ENCODE data around the gene TREML4. TPM values are rescaled to one million over a fixed set of nuclear protein-coding genes. Genes with fewer than 3 reads are reported as not detected.

The TREML4 gene
- total and polyA plus RNA-seq, 4 experiments from 2014 or later: not detected

- H3K4me3 ChIP-seq (ENCODE audit: low read length in 2 of 2): no peak overlapping the region
These were observed 27.0 kb downstream of the TREML4 start for GRCh38 chr6:41255110-41255509.

GRCh38 chr6:41255638-41256246 lies 27.6 kb downstream of the TREML4 start:
- H3K27me3 ChIP-seq (ENCODE audit: insufficient read depth, low read length): peaks cover 3% of the 10 kb centered on the region
- ChIA-PET POLR2A (ENCODE audit: partially characterized antibody) (no interaction called here), CTCF (ENCODE audit: partially characterized antibody) (no interaction called here)
- H3K9me3 Mint-ChIP-seq: peaks cover 0 to 25% (median 12%) of the 10 kb centered on the region in 8 donors
- H3K27ac ChIP-seq (ENCODE audit: low read depth, low read length): no peak overlapping the region
- no peak overlapping the region for H3K27ac Mint-ChIP-seq
- DNase-seq: no peak
- H3K4me3 Mint-ChIP-seq: no peak overlapping the region
- no peak overlapping the region for H3K4me3 ChIP-seq (ENCODE audit: low read length in 2 of 2)
- H3K4me1 Mint-ChIP-seq: peaks cover 0 to 2% (median 0%) of the 10 kb centered on the region in 4 donors
- intact Hi-C loops (cut with micrococcal nuclease): no loop called here
- H3K4me1 ChIP-seq (ENCODE audit: insufficient read depth, low read length): no peaks in the 10 kb centered on the region
- H3K27me3 Mint-ChIP-seq: peaks cover 3 to 7% of the 10 kb centered on the region in 2 donors
- H3K36me3 Mint-ChIP-seq: peaks cover 3 to 6% of the 10 kb centered on the region in 2 donors
- H3K36me3 ChIP-seq (ENCODE audit: insufficient read depth, low read length): no peaks in the 10 kb centered on the region
- peaks cover 0 to 4% of the 10 kb centered on the region in 2 donors for H3K9me3 ChIP-seq (ENCODE audit: control insufficient read depth in 1 of 2, low read length in 2 of 2)

More at GRCh38 chr6:41255110-41255509, 27.0 kb downstream of the TREML4 start:
- H3K9me3 ChIP-seq (ENCODE audit: control insufficient read depth in 1 of 2, low read length in 2 of 2): no peaks in the 10 kb centered on the region
- ChIA-PET POLR2A (ENCODE audit: partially characterized antibody) (no interaction called here), CTCF (ENCODE audit: partially characterized antibody) (interaction anchor here (0.7 kb wide), 1 partner anchor 13 kb away, joined by 3 read pairs; no protein-coding TSS in a partner anchor)
- H3K36me3 ChIP-seq (ENCODE audit: insufficient read depth, low read length): no peaks in the 10 kb centered on the region
- peaks cover 5% of the 10 kb centered on the region for H3K27me3 ChIP-seq (ENCODE audit: insufficient read depth, low read length)
- Mint-ChIP-seq H3K9me3 (peaks cover 0 to 22% (median 8%) of the 10 kb centered on the region in 8 donors), H3K27me3 (peaks cover 3 to 6% of the 10 kb centered on the region in 2 donors), H3K36me3 (peaks cover 2 to 6% of the 10 kb centered on the region in 2 donors), H3K4me1 (peaks cover 0 to 2% (median 0%) of the 10 kb centered on the region in 4 donors), H3K27ac (no peak overlapping the region), H3K4me3 (no peak overlapping the region)
- H3K4me1 ChIP-seq (ENCODE audit: insufficient read depth, low read length): no peaks in the 10 kb centered on the region
- no peak overlapping the region for H3K27ac ChIP-seq (ENCODE audit: low read depth, low read length)
- intact Hi-C loops (cut with micrococcal nuclease): no loop called here
- no peak for DNase-seq

GRCh38 chr6:41256383-41256782 lies 28.2 kb downstream of the TREML4 start:
- Histone ChIP-seq H3K27ac (ENCODE audit: low read depth, low read length) (no peak overlapping the region), H3K36me3 (ENCODE audit: insufficient read depth, low read length) (no peaks in the 10 kb centered on the region), H3K4me3 (ENCODE audit: low read length in 2 of 2) (no peak overlapping the region), H3K9me3 (ENCODE audit: control insufficient read depth in 1 of 2, low read length in 2 of 2) (peaks cover 0 to 7% of the 10 kb centered on the region in 2 donors), H3K4me1 (ENCODE audit: insufficient read depth, low read length) (no peaks in the 10 kb centered on the region), H3K27me3 (ENCODE audit: insufficient read depth, low read length) (no peaks in the 10 kb centered on the region)
- no peak overlapping the region for H3K4me3 Mint-ChIP-seq
- peaks cover 3 to 6% of the 10 kb centered on the region in 2 donors for H3K36me3 Mint-ChIP-seq
- peaks cover 0 to 31% (median 17%) of the 10 kb centered on the region in 8 donors for H3K9me3 Mint-ChIP-seq
- intact Hi-C loops (cut with micrococcal nuclease): no loop called here
- no peak overlapping the region for H3K27ac Mint-ChIP-seq
- H3K4me1 Mint-ChIP-seq: peaks cover 0 to 2% (median 0%) of the 10 kb centered on the region in 4 donors
- CTCF ChIA-PET (ENCODE audit: partially characterized antibody): no interaction called here
- POLR2A ChIA-PET (ENCODE audit: partially characterized antibody): no interaction called here
- H3K27me3 Mint-ChIP-seq: peaks cover 3 to 7% of the 10 kb centered on the region in 2 donors
- no peak for DNase-seq

GRCh38 chr6:41257369-41258195 lies 29.4 kb downstream of the TREML4 start:
- no peaks in the 10 kb centered on the region for H3K4me1 ChIP-seq (ENCODE audit: insufficient read depth, low read length)
- no peaks in the 10 kb centered on the region for H3K36me3 ChIP-seq (ENCODE audit: insufficient read depth, low read length)
- H3K27me3 ChIP-seq (ENCODE audit: insufficient read depth, low read length): no peaks in the 10 kb centered on the region
- peaks cover 5 to 6% of the 10 kb centered on the region in 2 donors for H3K36me3 Mint-ChIP-seq
- CTCF ChIA-PET (ENCODE audit: partially characterized antibody): no interaction called here
- no peak overlapping the region for H3K27ac ChIP-seq (ENCODE audit: low read depth, low read length)
- POLR2A ChIA-PET (ENCODE audit: partially characterized antibody): no interaction called here
- H3K9me3 ChIP-seq (ENCODE audit: control insufficient read depth in 1 of 2, low read length in 2 of 2): peaks cover 0 to 7% of the 10 kb centered on the region in 2 donors
- H3K9me3 Mint-ChIP-seq: peaks cover 2 to 43% (median 29%) of the 10 kb centered on the region in 8 donors
- DNase-seq: no peak
- H3K4me1 Mint-ChIP-seq: peaks cover 0 to 2% (median 0%) of the 10 kb centered on the region in 4 donors
- H3K27ac Mint-ChIP-seq: no peak overlapping the region
- intact Hi-C loops (cut with micrococcal nuclease): no loop called here
- H3K4me3 Mint-ChIP-seq: no peak overlapping the region
- H3K4me3 ChIP-seq (ENCODE audit: low read length in 2 of 2): no peak overlapping the region
- peaks cover 5 to 6% of the 10 kb centered on the region in 2 donors for H3K27me3 Mint-ChIP-seq

GRCh38 chr6:41258196-41258493 lies 30.0 kb downstream of the TREML4 start:
- Histone ChIP-seq H3K4me1 (ENCODE audit: insufficient read depth, low read length) (no peaks in the 10 kb centered on the region), H3K36me3 (ENCODE audit: insufficient read depth, low read length) (no peaks in the 10 kb centered on the region), H3K4me3 (ENCODE audit: low read length in 2 of 2) (no peak overlapping the region), H3K27me3 (ENCODE audit: insufficient read depth, low read length) (no peaks in the 10 kb centered on the region), H3K27ac (ENCODE audit: low read depth, low read length) (no peak overlapping the region), H3K9me3 (ENCODE audit: control insufficient read depth in 1 of 2, low read length in 2 of 2) (peaks cover 0 to 7% of the 10 kb centered on the region in 2 donors)
- Mint-ChIP-seq H3K9me3 (peaks cover 2 to 48% (median 31%) of the 10 kb centered on the region in 8 donors), H3K27ac (no peak overlapping the region), H3K4me3 (no peak overlapping the region), H3K27me3 (peaks cover 4 to 6% of the 10 kb centered on the region in 2 donors), H3K36me3 (peaks cover 5 to 8% of the 10 kb centered on the region in 2 donors), H3K4me1 (peaks cover 0 to 2% (median 0%) of the 10 kb centered on the region in 4 donors)
- CTCF ChIA-PET (ENCODE audit: partially characterized antibody): interaction anchor here (1.0 kb wide), 1 partner anchor 20 kb away, joined by 4 read pairs; no protein-coding TSS in a partner anchor
- POLR2A ChIA-PET (ENCODE audit: partially characterized antibody): no interaction called here
- no peak for DNase-seq
- intact Hi-C loops (cut with micrococcal nuclease): no loop called here

GRCh38 chr6:41262401-41262800 lies 34.3 kb downstream of the TREML4 start:
- CTCF ChIA-PET (ENCODE audit: partially characterized antibody): no interaction called here

GRCh38 chr6:41263267-41263666 lies 35.1 kb downstream of the TREML4 start:
- peaks cover 5 to 7% of the 10 kb centered on the region in 2 donors for H3K36me3 Mint-ChIP-seq
- H3K9me3 ChIP-seq (ENCODE audit: control insufficient read depth in 1 of 2, low read length in 2 of 2): peaks cover 0 to 7% of the 10 kb centered on the region in 2 donors
- H3K36me3 ChIP-seq (ENCODE audit: insufficient read depth, low read length): no peaks in the 10 kb centered on the region
- H3K27me3 ChIP-seq (ENCODE audit: insufficient read depth, low read length): no peaks in the 10 kb centered on the region
- H3K4me1 ChIP-seq (ENCODE audit: insufficient read depth, low read length): no peaks in the 10 kb centered on the region
- POLR2A ChIA-PET (ENCODE audit: partially characterized antibody): no interaction called here
- no peaks in the 10 kb centered on the region for H3K4me1 Mint-ChIP-seq
- peaks cover 2 to 55% (median 39%) of the 10 kb centered on the region in 8 donors for H3K9me3 Mint-ChIP-seq
- H3K4me3 ChIP-seq (ENCODE audit: low read length in 2 of 2): no peak overlapping the region
- CTCF ChIA-PET (ENCODE audit: partially characterized antibody): no interaction called here
- H3K4me3 Mint-ChIP-seq: no peak overlapping the region
- H3K27ac Mint-ChIP-seq: no peak overlapping the region
- intact Hi-C loops (cut with micrococcal nuclease): no loop called here
- no peak for DNase-seq
- peaks cover 2% of the 10 kb centered on the region in 2 donors for H3K27me3 Mint-ChIP-seq
- no peak overlapping the region for H3K27ac ChIP-seq (ENCODE audit: low read depth, low read length)

More at GRCh38 chr6:41262401-41262800, 34.3 kb downstream of the TREML4 start:
- no peak overlapping the region for H3K27ac ChIP-seq (ENCODE audit: low read depth, low read length)
- H3K9me3 ChIP-seq (ENCODE audit: control insufficient read depth in 1 of 2, low read length in 2 of 2): peaks cover 0 to 7% of the 10 kb centered on the region in 2 donors
- H3K4me3 ChIP-seq (ENCODE audit: low read length in 2 of 2): no peak overlapping the region
- POLR2A ChIA-PET (ENCODE audit: partially characterized antibody): no interaction called here
- Mint-ChIP-seq H3K36me3 (peaks cover 5 to 10% of the 10 kb centered on the region in 2 donors), H3K4me1 (no peaks in the 10 kb centered on the region), H3K27me3 (peaks cover 2% of the 10 kb centered on the region in 2 donors), H3K9me3 (peaks cover 2 to 56% (median 39%) of the 10 kb centered on the region in 8 donors), H3K4me3 (no peak overlapping the region), H3K27ac (no peak overlapping the region)
- no peaks in the 10 kb centered on the region for H3K27me3 ChIP-seq (ENCODE audit: insufficient read depth, low read length)
- H3K36me3 ChIP-seq (ENCODE audit: insufficient read depth, low read length): no peaks in the 10 kb centered on the region
- no peak for DNase-seq
- H3K4me1 ChIP-seq (ENCODE audit: insufficient read depth, low read length): no peaks in the 10 kb centered on the region
- intact Hi-C loops (cut with micrococcal nuclease): no loop called here

Data from CD4-positive, alpha-beta memory T cell (primary cell).